Measurements from ENCODE around the gene RNF38.

DNA sequence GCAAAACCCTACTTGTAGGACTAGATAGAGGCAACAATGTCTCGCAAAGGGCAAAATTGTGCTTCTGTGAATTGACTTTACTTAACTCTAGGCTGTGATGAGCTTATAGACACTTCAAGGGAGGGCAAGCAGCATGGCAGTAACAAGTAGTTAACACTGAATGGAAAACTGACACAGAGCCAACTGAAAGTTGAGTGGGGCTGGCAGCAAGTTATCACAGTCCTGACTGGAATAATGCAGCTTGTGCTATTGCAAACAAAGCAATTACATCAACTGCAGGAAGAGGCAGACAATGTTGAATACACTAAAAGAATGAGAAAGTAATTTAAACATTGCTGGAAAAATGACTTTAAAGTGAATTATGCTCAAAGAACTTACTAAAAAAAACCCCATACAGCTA is 62.2 kb downstream of the RNF38 start:
- no peak for TF ChIP-seq EGR1 (IDR thresholded peaks at IDR 0.05)
- no peak for TF ChIP-seq RAD21 (IDR thresholded peaks at IDR 0.05; ENCODE audit: low read depth)
- TF ChIP-seq YY1 (IDR thresholded peaks at IDR 0.05; ENCODE audit: low read depth) = no peak
- TF ChIP-seq, protein P1, sequence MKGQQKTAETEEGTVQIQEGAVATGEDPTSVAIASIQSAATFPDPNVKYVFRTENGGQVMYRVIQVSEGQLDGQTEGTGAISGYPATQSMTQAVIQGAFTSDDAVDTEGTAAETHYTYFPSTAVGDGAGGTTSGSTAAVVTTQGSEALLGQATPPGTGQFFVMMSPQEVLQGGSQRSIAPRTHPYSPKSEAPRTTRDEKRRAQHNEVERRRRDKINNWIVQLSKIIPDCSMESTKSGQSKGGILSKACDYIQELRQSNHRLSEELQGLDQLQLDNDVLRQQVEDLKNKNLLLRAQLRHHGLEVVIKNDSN (IDR thresholded peaks at IDR 0.05) = no peak
- TF ChIP-seq ZBTB7A (IDR thresholded peaks at IDR 0.05; ENCODE audit: low read depth) = no peak
- TF ChIP-seq TEAD4 (IDR thresholded peaks at IDR 0.05) = no peak
- TF ChIP-seq, protein P2, sequence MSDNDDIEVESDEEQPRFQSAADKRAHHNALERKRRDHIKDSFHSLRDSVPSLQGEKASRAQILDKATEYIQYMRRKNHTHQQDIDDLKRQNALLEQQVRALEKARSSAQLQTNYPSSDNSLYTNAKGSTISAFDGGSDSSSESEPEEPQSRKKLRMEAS (IDR thresholded peaks at IDR 0.05) = no peak
- no peak for TF ChIP-seq NFIC (IDR thresholded peaks at IDR 0.05)
- TF ChIP-seq EP300 (IDR thresholded peaks at IDR 0.05; ENCODE audit: borderline replicate concordance) = no peak
- TF ChIP-seq, protein P3, sequence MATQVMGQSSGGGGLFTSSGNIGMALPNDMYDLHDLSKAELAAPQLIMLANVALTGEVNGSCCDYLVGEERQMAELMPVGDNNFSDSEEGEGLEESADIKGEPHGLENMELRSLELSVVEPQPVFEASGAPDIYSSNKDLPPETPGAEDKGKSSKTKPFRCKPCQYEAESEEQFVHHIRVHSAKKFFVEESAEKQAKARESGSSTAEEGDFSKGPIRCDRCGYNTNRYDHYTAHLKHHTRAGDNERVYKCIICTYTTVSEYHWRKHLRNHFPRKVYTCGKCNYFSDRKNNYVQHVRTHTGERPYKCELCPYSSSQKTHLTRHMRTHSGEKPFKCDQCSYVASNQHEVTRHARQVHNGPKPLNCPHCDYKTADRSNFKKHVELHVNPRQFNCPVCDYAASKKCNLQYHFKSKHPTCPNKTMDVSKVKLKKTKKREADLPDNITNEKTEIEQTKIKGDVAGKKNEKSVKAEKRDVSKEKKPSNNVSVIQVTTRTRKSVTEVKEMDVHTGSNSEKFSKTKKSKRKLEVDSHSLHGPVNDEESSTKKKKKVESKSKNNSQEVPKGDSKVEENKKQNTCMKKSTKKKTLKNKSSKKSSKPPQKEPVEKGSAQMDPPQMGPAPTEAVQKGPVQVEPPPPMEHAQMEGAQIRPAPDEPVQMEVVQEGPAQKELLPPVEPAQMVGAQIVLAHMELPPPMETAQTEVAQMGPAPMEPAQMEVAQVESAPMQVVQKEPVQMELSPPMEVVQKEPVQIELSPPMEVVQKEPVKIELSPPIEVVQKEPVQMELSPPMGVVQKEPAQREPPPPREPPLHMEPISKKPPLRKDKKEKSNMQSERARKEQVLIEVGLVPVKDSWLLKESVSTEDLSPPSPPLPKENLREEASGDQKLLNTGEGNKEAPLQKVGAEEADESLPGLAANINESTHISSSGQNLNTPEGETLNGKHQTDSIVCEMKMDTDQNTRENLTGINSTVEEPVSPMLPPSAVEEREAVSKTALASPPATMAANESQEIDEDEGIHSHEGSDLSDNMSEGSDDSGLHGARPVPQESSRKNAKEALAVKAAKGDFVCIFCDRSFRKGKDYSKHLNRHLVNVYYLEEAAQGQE (IDR thresholded peaks at IDR 0.05; ENCODE audit: low read depth) = no peak
